GM18505 (cell line): ENCODE measurements around the gene MYT1.
"Not testable (repeated sequence)": the region's sequence is repeated elsewhere in the genome, so short reads cannot be mapped to it uniquely, and the experiment has no call there.

Experiments used
- ATAC-seq: cut with Tn5 transposase; IDR thresholded peaks from one replicate; pipeline ENCODE4 v1.9.1; 2021; ENCODE audit not compliant: unreplicated experiment
- POLR2A ChIP-seq: IDR thresholded peaks from 4 replicates; pipeline ENCODE4 v1.6.1; 2011; ENCODE audit warnings: borderline replicate concordance; ENCODE audit not compliant: insufficient read depth, insufficient read length; ENCODE audit errors: extremely low read depth

MYT1 gene

DNA sequence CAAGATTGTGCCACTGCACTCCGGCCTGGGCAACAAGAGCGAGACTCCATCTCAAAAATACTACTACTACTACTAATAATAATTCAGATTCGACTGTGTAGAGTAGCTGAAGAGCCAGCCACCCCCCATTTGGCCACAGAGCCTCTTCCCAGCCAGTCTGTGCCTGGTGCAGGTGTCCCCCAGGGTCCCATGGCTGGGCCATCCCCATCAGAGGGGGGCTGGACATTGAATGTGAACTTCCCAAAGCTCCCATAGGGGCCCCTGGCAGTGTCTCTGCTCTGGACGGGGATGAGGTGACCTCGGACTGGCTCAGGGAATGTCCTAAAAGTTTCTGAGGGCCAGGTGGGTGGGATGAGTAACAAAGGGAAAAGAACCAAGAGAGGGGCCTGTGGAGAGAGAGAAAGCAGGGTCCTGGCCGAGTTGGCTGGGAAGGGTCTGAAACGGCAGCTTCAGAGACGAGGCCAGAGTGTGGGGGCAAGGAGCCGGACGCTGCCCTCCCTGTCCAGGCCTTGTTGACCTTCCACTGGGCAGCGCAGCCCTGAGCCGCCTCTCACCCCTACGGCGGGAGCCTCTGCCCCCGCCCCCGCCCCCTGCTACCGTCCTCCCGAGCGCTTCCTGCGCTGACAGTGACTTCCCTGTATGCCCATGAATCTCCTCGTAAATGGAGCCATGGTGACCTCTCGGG is 66.4 kb downstream of the MYT1 start:
- ATAC-seq = no peak

DNA sequence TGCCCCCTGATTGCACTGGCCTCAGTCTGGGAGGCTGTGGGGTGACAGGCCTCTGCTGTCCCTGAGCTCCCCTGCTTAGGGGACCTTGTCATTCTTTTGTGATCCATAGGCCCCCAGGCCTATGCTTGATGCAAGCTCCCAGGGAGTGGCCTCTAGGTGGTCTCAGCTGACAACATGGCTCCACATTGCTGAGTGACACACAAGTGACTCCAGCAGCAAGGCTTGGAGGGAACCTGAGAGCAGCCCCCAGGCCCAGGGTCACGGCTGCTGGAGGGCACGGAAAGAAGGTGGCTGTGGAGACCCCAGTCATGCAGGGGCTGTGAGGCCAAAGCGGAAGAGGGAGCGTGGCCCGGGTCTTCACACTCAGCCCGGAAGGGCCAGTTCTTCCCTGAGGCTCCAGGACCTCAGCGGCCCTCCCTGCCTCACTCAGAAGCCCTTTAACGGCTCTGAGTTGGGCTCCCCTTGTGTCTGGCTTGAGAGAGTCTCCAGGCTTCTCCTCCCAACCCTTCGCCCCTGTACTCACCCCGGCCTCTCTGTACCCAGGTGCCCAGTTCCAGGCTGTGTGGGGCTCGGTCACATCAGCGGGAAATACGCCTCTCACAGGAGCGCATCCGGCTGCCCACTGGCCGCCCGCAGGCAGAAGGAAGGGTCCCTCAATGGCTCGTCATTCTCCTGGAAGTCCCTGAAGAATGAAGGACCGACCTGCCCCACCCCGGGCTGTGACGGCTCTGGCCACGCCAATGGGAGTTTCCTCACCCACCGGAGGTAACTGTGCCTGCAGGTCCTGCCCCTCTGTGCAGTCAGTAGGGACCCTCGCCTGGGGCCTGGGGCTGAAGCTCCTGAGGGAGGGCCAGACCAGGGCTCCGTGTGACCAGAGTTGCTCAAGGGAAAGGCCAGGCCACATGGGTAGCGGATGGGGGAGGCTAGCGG is 67.6 kb downstream of the MYT1 start:
- no peak for TF ChIP-seq POLR2A
- ATAC-seq = no peak

More for the DNA sequence above, 66.4 kb downstream of the MYT1 start:
- no peak for TF ChIP-seq POLR2A

DNA sequence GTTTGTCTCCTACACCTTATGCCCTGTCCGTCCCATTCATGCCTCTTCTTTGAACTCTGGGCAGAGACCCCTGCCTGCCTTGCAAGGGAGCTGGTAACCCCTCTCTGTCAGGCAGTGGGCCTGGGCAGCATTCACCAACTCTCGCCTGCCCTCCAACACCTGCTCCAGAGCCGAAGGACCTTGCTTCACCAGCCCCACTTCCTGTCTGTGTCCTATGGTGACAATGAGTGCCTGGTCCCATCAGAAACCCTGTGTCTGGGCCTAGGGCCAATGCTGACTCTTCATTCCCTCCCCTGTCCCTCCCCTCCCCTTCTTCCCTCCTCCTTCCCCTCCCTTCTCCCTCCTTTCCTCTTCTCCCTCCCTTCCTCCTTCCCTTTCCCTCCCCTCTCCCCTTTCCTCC is 68.5 kb downstream of the MYT1 start:
- TF ChIP-seq POLR2A = no peak
- ATAC-seq = no peak

DNA sequence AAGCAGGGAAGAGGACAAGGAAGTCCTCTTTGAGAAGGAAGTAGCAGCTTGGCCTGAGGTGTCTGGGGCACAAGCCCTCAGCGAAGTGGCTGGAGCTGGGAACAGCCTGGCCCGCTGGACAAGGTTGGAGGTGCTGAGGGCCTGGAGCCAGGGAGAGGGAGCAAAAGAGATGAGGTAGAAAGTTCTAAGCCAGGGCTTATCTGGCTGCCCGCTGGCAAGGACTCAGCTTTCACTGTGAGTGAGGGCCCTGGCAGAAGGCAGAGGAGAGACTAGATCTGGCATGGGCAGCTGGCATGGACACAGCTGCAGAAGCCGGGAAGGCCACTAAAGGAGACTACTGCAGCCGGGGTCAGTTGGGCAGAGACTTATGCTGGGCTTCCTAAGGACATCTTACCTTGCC is 69.5 kb downstream of the MYT1 start:
- no peak for ATAC-seq
- no peak for TF ChIP-seq POLR2A

DNA sequence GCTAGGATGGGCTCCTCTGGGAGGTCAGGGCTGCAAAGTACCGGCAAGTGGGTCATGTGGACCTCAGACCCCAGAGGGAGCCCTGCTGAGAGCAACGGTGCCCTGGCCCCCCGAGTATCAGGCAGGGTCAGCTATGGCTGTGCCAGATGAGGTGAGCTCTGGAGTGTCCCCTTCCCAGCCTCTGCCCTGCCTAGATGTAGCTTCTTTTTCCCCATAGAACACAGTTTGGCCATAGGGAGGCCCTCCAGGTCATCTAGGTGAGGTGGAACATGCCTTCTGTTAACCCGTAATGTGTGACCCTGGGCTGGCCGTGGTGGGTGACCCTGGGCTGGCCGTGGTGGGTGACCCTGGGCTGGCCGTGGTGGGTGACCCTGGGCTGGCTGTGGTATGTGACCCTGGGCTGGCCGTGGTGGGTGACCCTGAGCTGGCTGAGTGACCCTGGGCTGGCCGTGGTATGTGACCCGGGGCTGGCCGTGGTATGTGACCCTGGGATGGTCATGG is 70.1 kb downstream of the MYT1 start:
- TF ChIP-seq POLR2A = no peak
- no peak for ATAC-seq

DNA sequence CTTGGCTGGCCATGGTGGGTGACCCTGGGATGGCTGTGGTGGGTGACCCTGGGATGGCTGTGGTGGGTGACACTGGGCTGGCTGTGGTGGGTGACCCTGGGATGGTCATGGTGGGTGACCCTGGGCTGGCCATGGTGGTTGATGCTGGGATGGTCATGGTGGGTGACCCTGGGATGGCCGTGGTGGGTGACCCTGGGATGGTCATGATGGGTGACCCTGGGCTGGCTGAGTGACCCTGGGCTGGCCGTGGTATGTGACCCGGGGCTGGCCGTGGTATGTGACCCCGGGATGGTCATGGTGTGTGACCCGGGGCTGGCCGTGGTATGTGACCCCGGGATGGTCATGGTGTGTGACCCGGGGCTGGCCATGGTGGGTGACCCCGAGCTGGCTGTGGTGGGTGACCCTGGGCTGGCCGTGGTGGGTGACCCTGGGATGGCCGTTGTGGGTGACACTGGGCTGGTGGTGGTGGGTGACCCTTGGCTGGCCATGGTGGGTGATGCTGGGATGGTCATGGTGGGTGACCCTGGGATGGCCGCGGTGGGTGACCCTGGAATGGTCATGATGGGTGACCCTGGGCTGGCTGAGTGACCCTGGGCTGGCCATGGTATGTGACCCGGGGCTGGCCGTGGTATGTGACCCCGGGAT is 70.8 kb downstream of the MYT1 start:
- ATAC-seq = not testable (repeated sequence)

DNA sequence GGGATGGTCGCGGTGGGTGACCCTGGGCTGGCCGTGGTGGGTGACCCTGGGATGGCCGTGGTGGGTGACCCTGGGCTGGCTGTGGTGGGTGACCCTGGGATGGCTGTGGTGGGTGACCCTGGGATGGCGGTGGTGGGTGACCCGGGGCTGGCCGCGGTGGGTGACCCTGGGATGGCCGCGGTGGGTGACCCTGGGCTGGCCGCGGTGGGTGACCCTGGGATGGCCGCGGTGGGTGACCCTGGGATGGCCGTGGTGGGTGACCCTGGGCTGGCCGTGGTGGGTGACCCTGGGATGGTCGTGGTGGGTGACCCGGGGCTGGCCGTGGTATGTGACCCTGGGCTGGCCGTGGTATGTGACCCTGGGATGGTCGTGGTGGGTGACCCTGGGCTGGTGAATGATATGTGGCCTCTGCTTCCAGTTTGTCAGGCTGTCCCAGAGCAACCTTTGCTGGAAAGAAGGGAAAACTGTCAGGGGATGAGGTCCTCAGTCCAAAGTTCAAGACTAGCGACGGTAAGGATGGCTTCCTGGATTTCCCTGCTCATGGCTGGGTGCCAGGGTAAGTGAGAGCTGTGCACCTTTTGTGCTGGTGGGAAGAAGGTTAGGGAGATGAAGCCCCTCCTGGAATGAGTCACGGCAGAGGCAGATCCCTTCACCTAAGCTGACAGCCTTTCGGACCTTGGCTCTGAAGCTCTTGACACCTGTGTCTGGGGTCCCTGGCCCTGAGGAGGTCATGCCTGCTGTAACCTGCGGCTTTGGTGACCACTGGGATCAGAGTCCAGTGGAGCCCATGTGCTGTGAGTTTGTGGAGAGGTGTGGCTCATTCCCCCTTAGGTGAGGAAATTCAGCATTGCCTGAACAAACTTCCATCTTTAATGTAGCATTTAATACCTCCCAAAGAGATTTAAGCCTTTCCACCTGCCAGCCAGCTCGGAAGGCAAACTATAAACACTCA is 72.2 kb downstream of the MYT1 start:
- no peak for ATAC-seq
- TF ChIP-seq POLR2A = no peak

DNA sequence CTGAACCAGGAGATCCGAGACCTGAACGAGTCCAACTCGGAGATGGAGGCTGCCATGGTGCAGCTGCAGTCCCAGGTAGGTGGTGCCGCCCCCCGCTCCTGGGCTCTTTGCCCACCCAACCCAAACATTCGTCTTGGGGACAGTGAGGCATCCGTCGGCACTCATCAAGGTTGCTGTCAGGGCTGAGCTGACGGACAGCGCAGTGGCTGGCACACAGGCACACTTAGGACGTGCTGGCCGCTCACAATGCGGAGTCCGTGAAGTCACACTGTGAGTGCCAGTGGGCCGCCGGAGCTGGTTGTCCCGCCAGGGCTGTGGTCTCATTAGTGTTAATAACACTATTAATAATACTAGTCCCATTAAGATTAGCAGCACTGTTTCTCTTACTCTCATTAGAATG is 73.1 kb downstream of the MYT1 start:
- no peak for ATAC-seq
- TF ChIP-seq POLR2A = no peak

DNA sequence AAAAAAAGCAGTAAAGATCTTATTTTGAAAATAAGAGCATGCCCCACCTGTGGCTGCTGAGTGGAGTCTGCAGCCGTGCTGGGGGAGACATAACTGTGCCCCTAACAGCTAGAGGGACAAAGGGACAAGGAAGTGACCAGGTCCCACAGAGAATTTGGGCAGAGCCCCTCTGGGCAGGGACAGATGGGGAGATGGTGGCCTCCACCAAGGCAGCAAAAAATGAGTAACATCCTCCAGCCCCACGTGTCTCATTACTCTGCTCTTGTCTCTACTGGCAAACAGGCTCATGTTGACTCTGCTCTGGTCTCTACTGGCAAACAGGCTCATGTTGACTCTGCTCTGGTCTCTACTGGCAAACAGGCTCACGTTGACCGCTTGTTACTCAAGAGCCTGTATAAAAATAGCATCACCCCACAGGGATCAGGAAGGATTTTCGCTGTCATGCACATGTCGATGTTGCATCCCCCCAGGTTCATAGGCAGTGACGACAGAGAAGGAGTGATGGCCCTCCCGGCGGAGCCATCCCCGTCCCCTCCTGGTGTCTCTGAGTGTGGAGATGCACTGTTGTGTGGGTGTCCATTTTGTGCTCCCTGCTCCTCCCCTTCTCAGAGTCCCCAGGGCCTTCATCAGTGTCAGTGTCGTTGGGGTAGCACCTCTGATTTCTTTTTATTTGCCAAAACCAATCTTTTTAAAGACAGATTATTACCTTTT is 74.0 kb downstream of the MYT1 start:
- TF ChIP-seq POLR2A = no peak
- no peak for ATAC-seq

DNA sequence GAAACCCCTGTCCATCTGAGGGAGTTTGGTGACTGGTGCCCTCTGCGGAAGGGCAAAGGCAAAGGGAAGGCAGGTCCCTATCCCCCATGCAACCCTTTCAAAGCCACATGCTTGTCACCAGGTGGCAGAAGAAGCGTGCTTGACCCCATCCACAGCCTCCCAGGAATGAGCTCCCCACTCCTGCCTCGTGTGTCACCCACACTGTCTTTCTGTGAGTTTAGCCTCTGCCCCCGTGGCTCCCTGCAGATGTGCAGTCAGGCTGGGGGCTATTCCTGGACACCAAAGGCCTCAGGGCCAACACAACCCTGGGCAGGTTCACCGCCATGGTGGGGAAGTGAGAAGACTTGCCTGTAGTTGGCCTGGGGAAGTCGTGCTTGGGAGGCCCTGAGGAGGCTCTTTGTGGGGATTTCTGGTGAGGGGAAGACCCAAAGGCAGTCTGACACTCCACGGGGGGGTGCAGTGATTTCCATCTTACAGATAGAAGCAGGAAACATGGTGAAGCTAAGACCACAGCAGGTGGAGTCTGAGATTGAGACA is 74.7 kb downstream of the MYT1 start:
- ATAC-seq = no peak
- TF ChIP-seq POLR2A = no peak

DNA sequence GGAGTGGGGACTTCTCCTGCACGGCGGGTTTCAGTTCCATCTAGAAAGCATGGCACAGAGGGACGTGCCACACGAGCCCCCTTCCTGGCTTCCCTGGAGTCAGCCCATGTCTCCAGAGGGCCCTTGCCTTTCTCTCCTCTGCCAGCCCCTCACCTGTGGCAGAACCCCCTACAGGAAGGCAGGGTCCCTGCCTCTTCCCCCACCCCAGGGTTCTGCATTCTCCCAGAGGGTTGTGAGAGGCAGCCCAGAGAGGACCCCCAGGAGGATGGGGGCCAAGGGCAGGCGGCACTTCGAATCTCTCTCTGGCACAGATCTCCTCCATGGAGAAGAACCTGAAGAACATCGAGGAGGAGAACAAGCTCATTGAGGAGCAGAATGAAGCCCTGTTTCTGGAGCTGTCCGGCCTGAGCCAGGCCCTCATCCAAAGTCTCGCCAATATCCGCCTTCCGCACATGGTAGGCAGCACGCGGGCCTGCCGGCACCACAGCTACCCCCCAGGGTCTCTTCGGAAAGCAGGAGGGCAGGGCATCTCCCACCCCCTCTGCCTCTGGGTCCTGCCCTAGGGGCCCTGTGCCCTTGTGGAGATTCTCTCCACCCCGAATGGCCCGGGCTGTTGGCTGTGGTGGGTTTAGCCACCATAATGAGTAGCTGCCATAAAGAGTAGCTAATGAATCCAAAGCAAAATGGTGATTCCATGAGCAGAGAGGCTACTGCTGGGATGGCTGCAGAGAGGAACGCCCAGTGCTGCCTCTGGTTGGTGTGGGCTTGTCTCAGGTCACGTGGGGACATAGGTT is 75.4 kb downstream of the MYT1 start:
- no peak for ATAC-seq
- TF ChIP-seq POLR2A = no peak
